H1 (cell line): ENCODE results near the gene GALNT5. TPM values are rescaled to one million over a fixed set of nuclear protein-coding genes. Genes with fewer than 3 reads are reported as not detected.

Experiments
- CBX8 ChIP-seq: fragments of 300-800, 300-1000 bp; sonication (generic); IDR thresholded peaks from 2 replicates; pipeline ENCODE4 v1.7.1; 2016; ENCODE audit warnings: low read depth, low read length, borderline replicate concordance
- HDAC2 ChIP-seq, 2 experiments: fragments of 300-600 bp in 1 of 2; sonication (generic) in 1 of 2; IDR thresholded peaks; 2 replicates each; pipeline ENCODE4 v1.6.1; 2011 to 2012; ENCODE audit warnings: low read depth in 2 of 2, low read length in 2 of 2, mild to moderate bottlenecking in 2 of 2, moderate library complexity in 2 of 2, borderline replicate concordance in 1 of 2, inconsistent platforms in 1 of 2
- POLR2AphosphoS5 ChIP-seq: IDR thresholded peaks from 2 replicates; pipeline ENCODE4 v1.6.1; 2011; ENCODE audit warnings: low read depth, low read length
- POU5F1 ChIP-seq: IDR thresholded peaks from 2 replicates; pipeline ENCODE4 v1.6.1; 2011; ENCODE audit warnings: low read depth, mild to moderate bottlenecking, low read length, moderate library complexity
- RBBP5 ChIP-seq: IDR thresholded peaks from 2 replicates; pipeline ENCODE4 v1.7.1; 2012; ENCODE audit warnings: low read depth, mild to moderate bottlenecking, inconsistent platforms, low read length, moderate library complexity, borderline replicate concordance
- TEAD4 ChIP-seq: IDR thresholded peaks from 2 replicates; pipeline ENCODE4 v1.6.1; 2012; ENCODE audit warnings: low read depth, low read length, inconsistent platforms, mixed read lengths
- YY1 ChIP-seq: IDR thresholded peaks from 2 replicates; pipeline ENCODE4 v1.6.1; 2011; ENCODE audit warnings: low read depth, mild to moderate bottlenecking, low read length
- polyA plus RNA-seq, 7 experiments: library from polyadenylated mRNA; depleted of rRNA in 3 of 7; stranded (reverse) in 5 of 7; unstranded in 2 of 7; fragments of >200 nt in 5 of 7; fragments of 200-250 nt in 2 of 7; gene quantifications; 1 replicate in 5 of 7; 2 replicates in 1 of 7; 4 replicates in 1 of 7; pipeline versions ENCODE4 v1.2.1 to v1.2.3, GENCODE V29; 2011 to 2013; ENCODE audit warnings: missing spikeins in 2 of 7, mixed read lengths in 2 of 7
- total RNA-seq: library from RNA; stranded (reverse); fragmentation: NEBNext Ultra II Directional; extraction: Animal tissue kit (Norgen Biotek cat#: 25700); gene quantifications from 2 replicates; pipeline ENCODE4 v1.2.1, GENCODE V29; 2021
- TF ChIP-seq, protein P1 (sequence below), 3 experiments: IDR thresholded peaks; 1 replicate in 2 of 3; 2 replicates in 1 of 3; pipeline versions ENCODE4 v1.5.1 to v1.6.1; 2011; ENCODE audit warnings: low read length in 3 of 3, mild to moderate bottlenecking in 3 of 3, inconsistent platforms in 2 of 3, low read depth in 1 of 3, moderate library complexity in 1 of 3; ENCODE audit not compliant: insufficient read depth in 1 of 3; ENCODE audit errors: control extremely low read depth in 1 of 3

GALNT5 gene
- total and polyA plus RNA-seq, 2 of the 8 experiments (the other 6 are each of a cell fraction or from before 2014, with no cell fraction given): 0.02 to 0.06 TPM

DNA sequence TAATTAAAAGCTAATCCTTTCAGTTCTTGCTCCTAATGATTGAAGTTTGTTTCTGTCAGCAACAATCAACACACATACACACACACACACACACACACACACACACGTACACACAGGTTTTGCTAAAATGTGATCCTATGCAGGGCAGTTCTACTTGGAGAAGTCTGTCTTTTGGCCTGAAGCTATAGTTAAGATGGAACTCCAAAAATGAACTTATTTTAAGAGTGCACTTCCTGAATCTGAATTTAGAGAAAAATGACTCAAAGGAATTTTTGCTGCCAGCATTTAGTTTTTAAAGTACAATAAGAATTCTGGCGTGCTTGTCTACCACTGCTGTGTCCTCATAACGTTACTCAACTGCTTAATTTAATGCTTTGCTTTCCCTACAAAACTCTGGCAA, 6.6 kb downstream of the GALNT5 start (continued):
- TF ChIP-seq, protein P1, sequence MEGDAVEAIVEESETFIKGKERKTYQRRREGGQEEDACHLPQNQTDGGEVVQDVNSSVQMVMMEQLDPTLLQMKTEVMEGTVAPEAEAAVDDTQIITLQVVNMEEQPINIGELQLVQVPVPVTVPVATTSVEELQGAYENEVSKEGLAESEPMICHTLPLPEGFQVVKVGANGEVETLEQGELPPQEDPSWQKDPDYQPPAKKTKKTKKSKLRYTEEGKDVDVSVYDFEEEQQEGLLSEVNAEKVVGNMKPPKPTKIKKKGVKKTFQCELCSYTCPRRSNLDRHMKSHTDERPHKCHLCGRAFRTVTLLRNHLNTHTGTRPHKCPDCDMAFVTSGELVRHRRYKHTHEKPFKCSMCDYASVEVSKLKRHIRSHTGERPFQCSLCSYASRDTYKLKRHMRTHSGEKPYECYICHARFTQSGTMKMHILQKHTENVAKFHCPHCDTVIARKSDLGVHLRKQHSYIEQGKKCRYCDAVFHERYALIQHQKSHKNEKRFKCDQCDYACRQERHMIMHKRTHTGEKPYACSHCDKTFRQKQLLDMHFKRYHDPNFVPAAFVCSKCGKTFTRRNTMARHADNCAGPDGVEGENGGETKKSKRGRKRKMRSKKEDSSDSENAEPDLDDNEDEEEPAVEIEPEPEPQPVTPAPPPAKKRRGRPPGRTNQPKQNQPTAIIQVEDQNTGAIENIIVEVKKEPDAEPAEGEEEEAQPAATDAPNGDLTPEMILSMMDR (IDR thresholded peaks at IDR 0.05; ENCODE audit: control extremely low read depth in 1 of 3, insufficient read depth in 1 of 3, low read depth in 1 of 3, low read length in 3 of 3): no peak
- TF ChIP-seq HDAC2 (IDR thresholded peaks at IDR 0.05; ENCODE audit: borderline replicate concordance in 1 of 2, low read depth in 2 of 2, low read length in 2 of 2) (no peak), CBX8 (no peak), TEAD4 (no peak), POU5F1 (no peak), YY1 (no peak), POLR2AphosphoS5 (no peak), RBBP5 (no peak)
